ENCODE measurements around the gene GFRA4.

The GFRA4 gene

DNA sequence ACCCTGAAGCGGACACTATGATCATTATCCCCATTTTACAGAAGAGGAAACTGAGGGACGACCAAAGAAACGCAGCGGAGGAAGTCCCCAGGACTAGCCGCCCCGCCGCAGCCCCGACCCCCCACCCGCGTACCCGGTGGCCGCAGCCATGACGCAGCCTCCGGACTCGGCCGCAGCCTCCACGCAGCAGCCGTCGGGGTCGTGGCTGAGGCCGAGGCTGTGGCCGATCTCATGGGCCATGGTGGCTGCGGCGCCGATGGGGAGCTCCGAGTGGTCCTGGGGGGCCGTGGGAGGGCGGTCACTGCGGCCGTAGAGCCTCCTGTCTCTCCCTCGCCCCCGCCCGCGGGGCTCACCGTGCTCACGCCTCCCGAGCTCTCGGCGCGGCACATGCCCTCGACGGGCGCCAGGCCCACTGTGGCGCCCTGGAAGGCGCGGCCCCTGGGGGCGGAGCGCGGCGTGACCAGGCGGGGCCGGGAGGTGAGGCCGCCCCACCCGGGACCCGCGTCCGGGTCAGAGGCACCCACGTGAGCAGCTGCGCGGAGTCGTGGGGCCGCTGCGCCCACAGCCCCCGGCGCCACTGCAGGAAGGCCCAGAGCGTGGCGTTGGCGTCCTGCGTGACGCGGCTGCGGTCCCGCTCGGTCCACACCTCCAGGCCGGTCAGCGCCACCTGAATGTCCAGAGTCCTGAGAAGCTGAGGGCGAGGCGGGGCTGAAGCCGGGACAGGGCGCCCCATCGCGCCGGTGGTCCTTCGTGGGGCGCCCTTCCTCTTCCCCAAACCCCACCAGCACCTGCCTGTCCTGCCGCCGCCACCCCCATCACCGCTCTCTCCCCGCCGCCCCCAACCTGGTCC lies 10.2 kb upstream of the GFRA4 start:
- DNase-seq: no peak

DNA sequence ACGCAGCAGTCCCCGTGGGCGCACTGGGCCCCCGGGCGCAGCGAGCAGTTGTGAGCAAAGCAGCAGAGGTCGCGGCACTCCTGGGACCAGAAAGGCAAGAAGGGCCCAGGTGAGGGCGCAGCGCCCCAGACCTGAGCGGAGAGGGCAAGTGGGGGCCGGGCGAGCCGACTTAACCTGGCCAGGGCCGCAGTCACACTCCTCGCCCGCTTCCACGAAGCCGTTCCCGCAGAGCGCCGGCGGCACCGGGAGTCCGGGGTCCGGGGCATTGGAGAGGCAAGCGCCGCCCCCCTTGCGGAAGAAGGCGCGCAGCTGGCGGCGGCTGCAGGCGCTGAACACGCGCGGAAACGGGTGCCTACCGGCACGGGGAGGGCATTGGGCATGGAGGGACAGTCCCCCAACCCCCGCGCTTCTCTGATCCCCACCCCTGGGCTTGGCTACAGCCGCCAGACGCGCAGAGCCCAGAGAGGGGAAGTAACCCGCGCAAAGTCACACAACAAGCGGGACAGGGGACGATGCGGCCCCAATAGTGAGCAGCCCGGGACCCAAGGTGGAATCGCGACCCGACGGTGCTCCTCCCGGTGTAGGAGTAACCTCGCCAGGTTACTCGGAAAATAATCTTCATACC lies 9.5 kb upstream of the GFRA4 start:
- DNase-seq: no peak

DNA sequence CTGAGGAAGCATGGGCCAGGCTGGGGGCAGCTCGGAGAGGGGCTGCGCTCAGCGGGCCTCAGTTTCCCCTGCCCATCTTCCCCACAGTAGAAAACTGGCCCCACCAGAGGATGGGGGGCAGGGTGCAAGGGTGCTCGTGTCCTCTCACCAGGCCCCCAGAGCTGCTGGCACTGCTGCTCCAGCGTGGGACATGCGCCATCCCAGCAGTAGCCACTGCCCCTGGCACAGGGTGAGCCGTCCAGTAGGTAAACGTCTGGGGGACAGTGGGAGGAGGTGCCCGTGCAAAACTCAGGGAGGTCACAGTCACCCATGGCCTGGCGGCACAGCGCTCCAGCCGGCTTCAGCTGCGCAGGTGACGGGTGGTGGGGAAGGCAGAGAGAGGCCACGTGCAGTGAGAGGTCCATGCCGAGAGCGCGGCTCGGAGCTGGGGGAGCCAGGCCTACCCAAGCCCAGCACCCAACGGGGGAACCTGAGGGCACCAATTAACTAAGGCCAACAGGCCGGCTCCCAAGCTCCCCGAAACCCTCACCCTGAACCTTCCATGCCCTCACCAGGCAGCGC lies 8.9 kb upstream of the GFRA4 start:
- no peak for DNase-seq

DNA sequence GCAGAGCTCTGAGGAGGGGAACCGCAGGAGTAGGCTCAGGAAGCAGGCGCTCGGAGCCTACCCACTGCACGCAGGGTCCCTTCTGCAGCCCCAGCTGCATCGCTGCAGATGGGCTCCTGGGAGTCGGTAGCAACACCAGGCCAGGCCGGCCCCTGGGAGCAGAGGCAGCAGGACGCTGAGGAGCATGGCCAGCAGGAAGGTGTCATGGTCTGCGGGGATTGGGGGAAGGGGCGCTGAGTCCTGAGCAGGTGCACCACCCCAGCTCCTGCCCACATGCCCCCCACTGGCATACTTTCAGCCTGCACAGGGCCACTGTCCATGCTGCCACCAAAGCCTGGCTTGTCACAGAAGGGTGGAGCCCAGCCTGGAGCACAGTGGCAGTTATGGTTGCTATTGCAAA lies 7.7 kb upstream of the GFRA4 start:
- DNase-seq: no peak

DNA sequence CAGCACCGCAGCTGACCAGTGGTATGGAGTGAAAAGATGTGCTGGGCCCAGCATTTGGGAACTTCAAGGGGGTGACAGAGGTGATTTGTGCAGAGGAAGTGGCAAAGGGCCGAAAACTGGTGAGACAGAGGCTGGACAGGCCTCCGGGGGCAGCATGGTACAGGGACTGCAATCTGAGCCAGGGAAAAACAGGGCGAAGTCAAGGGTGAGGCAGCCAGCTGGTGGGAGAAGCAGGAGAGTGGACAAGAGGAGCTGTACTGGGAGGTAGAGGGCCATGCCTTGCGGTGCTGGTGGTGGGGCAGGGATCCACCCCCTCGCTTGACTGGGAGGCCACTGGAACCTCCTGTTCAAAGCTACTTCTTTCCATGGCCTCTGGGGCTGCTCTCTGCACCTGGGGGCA lies 7.3 kb upstream of the GFRA4 start:
- peak; percentile 41 for DNase-seq

DNA sequence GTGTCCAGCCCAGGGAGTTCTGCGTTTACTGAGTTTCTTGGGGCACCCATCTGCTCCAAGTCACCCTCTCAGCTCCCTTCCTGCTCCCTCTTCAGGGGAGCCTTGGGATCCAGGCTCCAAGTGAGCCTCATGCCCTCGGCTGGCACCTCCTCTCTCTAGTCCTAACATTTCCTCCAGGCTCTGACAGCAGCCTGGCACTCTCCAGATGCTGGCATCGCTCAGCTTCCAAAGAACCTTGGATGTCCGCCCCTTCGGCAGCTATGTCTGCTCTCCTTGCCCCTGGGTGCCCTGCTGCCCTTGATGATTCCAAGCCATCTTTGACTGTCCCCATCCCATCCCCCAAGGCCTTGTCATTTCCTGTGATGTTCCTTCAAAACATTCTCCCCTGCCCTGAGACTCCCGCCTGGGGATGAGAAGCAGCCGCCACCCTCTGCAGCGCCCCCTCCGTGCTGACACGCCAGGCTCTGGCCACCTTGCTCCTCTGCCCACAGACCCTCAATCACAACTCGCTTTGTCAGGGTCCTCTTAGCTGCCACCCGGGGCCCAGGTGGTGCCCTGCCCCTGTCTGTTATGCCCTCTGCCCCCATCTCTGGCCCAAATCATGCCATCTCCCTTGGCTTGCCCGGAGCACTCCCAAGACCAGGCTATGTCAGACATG lies 6.6 kb upstream of the GFRA4 start:
- DNase-seq: no peak

DNA sequence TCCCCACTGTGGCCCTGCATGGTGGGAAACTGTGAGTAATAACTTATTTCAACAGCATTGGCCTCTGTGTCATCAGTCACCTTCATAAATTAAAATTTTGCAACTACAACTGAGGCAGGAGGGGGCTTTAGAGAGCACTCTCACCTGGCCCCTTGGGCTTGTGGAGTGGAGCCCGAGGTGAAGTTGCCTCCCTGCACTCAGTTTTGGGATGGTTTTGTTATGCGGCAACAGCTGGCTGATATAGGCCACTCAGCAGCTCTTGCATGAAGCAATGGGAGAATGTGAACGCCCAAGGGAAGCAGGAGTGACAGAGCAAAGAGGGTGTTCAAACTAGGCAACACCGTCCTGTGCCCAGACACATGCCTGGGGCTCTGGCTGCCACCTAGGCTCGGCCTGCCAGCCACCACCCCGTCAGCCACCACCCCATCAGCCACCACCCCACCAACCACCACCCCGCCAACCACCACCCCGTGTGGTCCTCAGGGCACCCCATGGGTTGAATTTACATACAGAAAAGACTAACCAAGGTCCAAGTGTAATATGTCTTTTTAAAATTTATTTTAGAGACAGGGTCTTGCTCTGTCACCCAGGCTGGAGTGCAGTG lies 4.3 kb upstream of the GFRA4 start:
- DNase-seq: no peak

DNA sequence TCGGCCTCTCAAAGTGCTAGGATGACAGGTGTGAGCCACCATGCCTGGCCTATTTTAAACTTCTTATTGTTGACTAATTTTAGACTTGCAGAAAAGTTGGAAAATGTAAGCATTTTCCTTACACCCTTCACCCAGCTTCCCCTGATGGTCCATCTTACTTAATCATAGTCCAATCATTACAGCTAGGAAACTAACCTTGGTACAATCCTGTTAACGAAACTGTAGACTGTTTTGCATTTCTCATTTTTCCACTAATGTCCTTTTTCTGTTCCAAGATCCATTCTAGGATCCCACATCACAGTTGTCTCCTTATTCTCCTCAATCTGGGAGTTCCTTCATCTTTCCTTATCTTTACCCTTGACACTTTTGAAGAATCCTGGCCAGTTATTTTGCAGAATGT lies 659 bp upstream of the GFRA4 start:
- DNase-seq: no peak

DNA sequence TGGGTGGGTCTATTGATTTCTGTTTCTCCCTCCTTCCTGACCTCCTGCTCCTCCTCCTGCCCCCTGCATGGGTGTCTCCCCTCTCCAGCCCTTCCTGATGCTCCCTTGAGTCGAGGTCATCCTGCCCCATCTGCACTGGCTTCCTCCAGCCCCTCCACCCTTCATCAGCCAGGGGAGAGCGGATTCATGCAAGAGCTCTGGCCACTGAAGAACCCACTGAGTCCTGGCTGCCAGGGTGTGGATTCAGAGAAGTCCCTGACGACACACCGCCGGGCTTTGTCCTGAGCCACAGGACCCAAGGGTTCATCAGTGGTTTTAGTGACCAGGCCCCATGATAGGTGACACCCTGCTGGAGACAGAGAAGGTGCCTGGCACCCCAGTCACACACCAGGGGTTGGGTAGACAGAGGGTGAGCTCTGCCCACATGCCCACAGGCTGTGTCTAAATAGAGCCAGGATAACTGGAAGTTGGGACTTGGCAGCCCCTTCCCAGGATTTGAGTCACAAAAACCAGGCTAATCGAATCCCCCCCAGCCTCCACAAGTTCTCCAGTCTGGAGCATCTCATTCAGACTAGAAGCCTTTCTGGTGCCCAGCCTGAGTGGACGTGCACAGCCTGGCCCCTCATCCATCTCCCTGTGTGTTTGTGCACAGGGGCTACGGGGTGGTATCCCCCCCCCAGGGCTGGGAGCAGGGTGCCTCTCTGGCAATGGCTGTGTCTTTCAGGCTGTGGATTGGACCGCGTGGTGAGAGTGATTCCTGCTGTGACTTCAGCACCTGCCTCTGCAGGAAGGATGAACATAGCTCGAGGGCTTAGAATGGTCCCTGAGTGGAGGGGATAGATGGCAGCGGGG lies 1.2 kb downstream of the GFRA4 start:
- no peak for DNase-seq

DNA sequence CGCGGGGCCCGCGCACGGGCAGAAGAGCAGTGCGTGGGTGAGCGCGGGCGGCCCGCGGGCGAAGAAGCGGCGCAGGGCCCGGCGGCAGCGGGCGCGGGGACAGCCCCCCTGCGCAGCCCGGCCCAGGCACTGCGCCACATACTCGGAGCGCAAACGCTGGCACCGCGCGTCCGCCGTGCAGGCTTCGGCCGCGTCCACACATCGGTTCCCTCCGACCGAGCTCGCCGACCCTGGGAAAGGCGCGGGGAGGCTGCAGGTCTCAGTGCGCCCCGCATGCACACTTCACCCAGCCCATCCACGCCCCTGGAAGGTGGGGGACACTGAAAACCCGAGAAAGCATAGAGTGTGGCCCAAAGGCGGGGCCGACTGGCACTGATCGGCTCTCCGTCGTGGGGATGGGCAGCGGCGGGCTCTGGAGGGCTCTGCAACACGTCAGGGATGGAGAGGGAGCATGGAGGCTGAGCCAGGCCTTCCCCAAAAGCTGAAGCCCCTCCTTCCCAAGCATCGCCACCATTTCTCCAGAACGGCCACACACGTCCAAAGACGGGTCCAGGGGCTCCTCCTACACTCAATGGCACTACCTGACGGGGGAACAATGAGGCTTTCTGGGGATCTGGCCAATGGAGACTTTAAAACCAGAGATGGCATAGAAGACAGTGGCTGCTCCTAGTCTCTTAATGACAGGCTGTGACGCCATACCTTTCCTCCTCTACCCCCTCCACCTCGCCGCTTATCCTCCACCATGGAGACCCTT lies 2.0 kb downstream of the GFRA4 start:
- no peak for DNase-seq

DNA sequence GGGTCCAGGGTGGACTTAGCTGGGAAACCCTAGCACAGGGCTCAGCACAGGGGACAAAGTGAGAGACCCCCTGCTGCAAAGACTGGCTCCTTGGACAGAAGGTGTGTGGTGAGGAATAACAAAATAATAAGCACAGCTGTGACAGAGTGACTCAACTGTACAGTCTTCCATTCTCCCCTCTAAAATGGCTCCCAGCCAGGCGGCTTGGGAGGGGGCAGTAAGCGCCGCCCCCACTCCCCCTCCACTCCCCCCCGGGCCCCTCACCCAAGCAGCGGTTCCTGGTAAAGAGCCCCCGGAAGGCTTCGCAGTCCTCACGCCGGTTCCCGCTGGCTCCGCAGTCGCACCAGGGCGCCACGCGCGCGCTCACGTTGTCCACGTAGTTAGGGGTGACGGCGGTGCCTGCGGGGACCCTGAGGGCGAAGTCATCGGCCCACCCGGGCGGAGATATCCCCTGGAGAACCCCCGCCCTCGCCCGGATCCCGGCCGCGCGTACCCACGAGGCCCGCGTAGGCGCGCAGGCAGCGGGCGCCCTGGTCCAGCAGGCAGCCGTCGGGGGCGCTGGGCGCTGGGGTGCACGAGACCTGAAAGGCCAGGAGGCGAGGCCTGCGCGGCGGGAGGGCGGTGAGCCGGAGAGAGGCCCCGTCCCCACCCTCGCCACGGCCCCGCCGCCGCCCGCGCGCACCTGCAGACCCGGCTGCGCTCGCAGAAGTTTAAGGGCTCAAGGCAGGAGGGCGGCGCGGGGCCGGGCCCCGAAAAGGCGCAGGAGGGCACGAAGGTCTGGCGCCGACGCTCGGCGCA lies 2.7 kb downstream of the GFRA4 start:
- DNase-seq: no peak

DNA sequence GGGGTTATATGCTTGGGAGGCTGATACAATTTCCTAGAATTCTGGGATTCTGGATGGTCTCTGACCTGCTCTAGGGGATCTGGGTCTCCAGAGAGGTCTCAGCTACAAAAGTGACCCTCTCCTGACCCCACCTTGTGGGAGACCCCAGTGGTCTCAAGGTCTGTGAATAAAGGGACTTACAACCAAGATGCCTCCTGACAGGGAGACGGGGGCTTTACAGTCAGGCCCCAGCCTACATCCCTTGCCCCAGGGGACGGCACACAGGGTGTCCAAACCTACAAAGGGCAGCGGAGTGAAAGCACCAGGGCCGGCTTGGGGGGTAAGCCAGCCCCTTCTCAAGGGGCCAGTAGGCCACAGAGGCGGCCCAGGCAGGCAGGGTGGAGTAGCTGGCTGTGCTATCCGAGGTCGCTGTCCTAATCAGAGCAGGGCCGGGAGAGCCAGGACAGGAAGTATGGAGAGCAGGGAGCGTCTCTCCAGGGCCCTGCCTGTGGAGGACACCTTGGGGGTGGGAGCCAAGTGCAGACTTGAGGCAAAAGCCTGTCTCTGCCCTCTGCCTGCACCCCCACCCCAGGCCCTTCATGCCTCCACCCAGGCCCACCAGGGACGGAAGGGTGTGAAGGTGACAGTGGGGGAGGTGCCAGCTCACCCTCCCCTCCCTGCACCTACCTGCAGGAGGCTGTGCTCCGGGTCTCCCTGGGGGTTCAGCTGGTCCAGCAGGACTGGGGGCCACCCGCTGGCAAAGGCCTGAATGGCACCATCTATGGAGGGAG lies 3.5 kb downstream of the GFRA4 start:
- no peak for DNase-seq

DNA sequence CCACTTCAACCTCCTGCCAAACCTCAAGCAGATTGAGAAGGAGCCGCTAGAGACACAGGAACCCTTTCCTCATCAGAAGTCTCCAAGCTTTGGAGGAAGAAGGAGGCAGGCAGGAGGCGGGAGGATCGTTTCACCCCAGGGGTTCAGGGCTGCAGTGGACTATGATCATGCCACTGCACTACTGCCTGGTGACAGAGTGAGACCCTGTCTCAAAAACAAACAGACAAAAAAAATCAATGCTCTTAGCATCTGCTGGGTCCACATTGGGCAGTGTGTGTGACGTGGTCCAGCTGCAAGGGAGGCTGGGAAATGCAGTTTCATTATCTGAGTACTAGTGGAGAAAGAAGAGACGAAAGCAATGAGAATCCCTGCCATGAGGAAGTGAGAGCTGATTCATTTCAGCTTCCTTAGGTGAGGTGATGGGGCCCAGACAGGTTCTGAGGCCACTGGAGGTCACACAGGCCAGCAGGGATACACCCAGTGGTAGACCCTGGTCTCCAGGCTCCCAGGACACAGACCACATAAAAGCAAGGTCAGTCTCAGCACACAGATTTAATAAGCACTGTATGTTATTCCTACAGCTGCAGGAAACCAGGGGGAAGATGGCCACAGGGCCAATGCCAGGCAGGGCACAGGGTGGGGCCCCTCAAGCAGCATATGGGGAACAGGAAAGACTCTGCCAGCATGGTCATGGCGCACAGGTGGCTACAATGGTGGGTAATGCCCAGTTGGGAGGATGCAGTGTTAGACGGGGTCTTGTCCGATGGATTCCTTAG lies 4.3 kb downstream of the GFRA4 start:
- no peak for DNase-seq

DNA sequence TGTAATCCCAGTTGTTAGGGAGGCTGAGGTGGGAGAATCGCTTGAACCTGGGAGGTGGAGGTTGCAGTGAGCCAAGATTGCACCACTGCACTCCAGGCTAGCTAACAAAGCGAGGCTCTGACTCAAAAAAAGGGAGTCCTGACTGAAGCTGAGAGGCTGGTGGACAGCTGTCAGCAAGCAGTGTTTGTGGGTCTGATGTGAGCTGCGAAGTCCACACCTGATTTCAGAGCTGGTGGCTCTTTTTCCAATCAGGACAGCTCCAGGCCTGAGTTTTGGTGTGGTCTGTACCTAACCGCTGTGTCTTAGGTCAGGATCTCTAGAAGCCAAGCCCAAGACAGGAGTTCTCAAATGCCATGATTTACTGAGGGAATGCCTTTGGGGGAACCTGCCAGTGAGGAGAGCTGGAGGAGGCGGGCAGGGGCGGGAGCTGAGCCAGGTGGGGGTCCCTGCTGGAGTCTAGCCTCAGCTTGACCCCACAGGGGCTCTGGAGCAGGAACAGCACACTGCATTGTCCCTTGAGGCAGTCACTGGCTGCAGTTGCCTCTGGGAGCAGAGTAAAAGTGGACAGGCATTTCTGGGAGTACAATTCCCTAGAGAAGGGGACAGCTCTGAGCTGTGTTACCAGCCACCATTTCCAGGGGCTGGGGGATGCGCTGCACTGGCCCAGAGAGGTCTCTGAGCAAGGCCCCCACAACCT lies 5.0 kb downstream of the GFRA4 start:
- no peak for DNase-seq

DNA sequence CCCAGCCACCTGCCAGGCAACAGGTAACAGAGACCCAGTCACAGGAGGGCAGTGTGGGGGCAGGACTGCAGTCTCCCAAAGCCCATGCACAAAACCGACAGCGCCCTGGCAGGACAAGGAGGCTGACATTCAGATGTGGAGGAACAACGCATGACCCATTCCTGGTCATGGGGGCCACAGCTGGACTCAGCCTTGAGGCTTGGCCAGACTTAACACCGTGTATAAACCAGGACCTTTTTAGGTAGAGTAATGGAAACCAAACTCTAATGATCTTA lies 8.1 kb downstream of the GFRA4 start:
- no peak for DNase-seq

DNA sequence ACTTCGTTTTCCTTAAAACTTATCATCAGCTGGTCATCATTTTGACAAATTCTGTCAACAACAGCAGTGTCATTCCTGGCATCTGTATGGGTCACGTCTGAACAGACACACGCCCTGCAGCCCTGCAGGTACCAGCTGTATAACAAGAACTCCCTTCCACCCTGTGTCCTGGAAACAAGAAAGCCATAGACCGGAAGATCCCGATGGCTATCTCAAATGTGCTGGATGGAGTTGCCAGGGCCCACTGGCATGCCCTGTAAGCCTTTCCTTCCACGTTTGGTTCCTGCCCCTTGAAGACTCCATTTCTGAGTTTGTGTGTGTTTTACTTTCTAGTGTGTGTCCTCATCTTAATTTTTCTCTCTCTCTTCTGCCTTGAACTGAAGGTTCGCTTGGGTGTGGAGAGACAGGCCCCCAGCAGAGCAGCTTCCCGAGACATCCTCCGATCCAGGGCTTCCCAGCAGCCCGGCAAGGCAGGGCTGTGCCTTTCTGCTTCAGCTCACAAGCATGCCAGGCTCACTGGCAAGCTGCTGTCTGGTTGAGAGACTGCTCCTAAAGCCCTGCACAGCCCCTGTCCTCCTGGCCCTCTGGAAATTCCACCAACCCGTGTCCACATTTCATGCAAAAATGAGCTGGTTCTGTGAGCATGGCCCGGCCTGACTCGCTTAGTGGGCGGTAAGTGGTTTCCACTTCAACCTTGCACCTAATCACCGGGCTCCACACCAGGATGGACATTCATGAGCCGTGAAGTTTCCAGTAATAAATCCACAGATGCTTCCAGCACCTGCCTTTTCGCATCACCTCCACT lies 8.7 kb downstream of the GFRA4 start:
- peak; percentile 95 for DNase-seq

DNA sequence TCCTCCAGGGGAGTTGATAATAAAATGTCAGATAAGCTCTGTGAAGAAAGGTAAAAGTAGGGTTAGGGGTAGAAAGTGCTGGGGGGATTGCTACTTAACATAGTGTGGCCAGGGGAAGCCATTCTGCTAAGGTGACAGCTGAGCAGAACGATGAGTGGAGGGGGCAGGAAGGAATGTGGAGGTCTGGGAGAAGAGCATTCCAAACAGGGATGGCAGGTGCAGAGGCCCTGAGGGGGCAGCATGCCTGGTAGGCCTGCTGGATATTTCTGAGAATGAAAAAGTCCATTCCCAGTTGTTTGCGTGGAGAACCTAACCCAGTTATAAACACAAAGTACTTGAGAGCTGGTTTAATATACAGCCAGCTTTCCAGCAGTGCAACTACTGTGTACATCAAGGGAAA lies 9.3 kb downstream of the GFRA4 start:
- no peak for DNase-seq
